H1 (cell line): ENCODE data around the gene SMARCC2. TPM values are rescaled to one million over a fixed set of nuclear protein-coding genes. Genes with fewer than 3 reads are reported as not detected.

Experiments
- CTCF ChIA-PET: fragments of 300-600 bp; sonication (Branson Sonifier 250); formaldehyde crosslinking; loops from one replicate; lab custom pipeline; 2021; ENCODE audit not compliant: partially characterized antibody; lab: Charles Lee
- POLR2A ChIA-PET: fragments of 300-600 bp; sonication (Branson Sonifier 250); formaldehyde crosslinking; loops from one replicate; lab custom pipeline; 2021; ENCODE audit warnings: inconsistent platforms; ENCODE audit not compliant: partially characterized antibody; lab: Charles Lee
- DNase-seq, 2 experiments: peaks; one replicate each; pipeline versions ENCODE4 v3.0.0 to v3.0.0-alpha.2; 2010 to 2022; ENCODE audit warnings: low spot score in 2 of 2, low read depth in 1 of 2, mixed read lengths in 1 of 2
- FAIRE-seq: peaks from 2 replicates; lab custom pipeline; 2011; peaks lifted over from hg19 to GRCh38; lab: Jason Lieb, UNC
- H2AFZ ChIP-seq: 2 replicates; pipeline ENCODE4 v1.8.1; 2012; ENCODE audit warnings: low read length, inconsistent platforms
- H2AK5ac ChIP-seq: 2 replicates; pipeline ENCODE4 v1.6.1; 2013; ENCODE audit warnings: low read depth, low read length
- H2BK120ac ChIP-seq: replicated peaks from 2 replicates; pipeline ENCODE3; 2013; ENCODE audit warnings: low read depth, low read length, inconsistent platforms
- H2BK12ac ChIP-seq: 2 replicates; pipeline ENCODE4 v1.6.1; 2013; ENCODE audit warnings: low read depth, low read length
- H2BK15ac ChIP-seq: 2 replicates; pipeline ENCODE4 v1.6.1; 2013; ENCODE audit warnings: low read length
- H2BK20ac ChIP-seq: 2 replicates; pipeline ENCODE4 v1.6.1; 2013; ENCODE audit warnings: low read length
- H2BK5ac ChIP-seq: 2 replicates; pipeline ENCODE4 v1.6.1; 2013; ENCODE audit warnings: low read depth, low read length
- H3K14ac ChIP-seq: 2 replicates; pipeline ENCODE4 v1.6.1; 2013; ENCODE audit warnings: inconsistent platforms; ENCODE audit not compliant: insufficient read length
- H3K18ac ChIP-seq: 2 replicates; pipeline ENCODE4 v1.6.1; 2013; ENCODE audit warnings: low read length; ENCODE audit errors: extremely low read depth
- H3K23ac ChIP-seq: 2 replicates; pipeline ENCODE4 v1.6.1; 2013; ENCODE audit warnings: inconsistent platforms; ENCODE audit not compliant: insufficient read length
- H3K23me2 ChIP-seq: 2 replicates; pipeline ENCODE4 v1.6.1; 2013; ENCODE audit warnings: low read depth, low read length
- H3K27ac ChIP-seq: 2 replicates; pipeline ENCODE4 v1.6.1; 2011; ENCODE audit warnings: low read depth, low read length, inconsistent platforms
- H3K27me3 ChIP-seq, 4 experiments: replicated peaks in 1 of 4; 1 replicate in 1 of 4; 2 replicates in 3 of 4; pipeline versions ENCODE4 v1.6.1 to v1.8.1; 2011 to 2013; ENCODE audit warnings: low read length in 3 of 4, mild to moderate bottlenecking in 3 of 4, inconsistent platforms in 2 of 4, mixed read lengths in 2 of 4, moderate library complexity in 1 of 4; ENCODE audit not compliant: control insufficient read depth in 3 of 4, insufficient read depth in 3 of 4; ENCODE audit errors: extremely low read depth in 1 of 4
- H3K36me3 ChIP-seq, 4 experiments: 2 replicates each; pipeline versions ENCODE4 v1.6.1 to v1.8.1; 2011 to 2013; ENCODE audit warnings: mild to moderate bottlenecking in 4 of 4, low read length in 3 of 4, moderate library complexity in 2 of 4, control low read depth in 1 of 4, inconsistent platforms in 1 of 4; ENCODE audit not compliant: insufficient read depth in 4 of 4, control insufficient read depth in 2 of 4
- H3K4ac ChIP-seq: replicated peaks from 2 replicates; pipeline ENCODE3; 2013; ENCODE audit warnings: low read length, low read depth, mixed read lengths, inconsistent platforms; ENCODE audit not compliant: insufficient read length
- H3K4me1 ChIP-seq, 4 experiments: replicated peaks in 1 of 4; 1 replicate in 1 of 4; 2 replicates in 3 of 4; pipeline versions ENCODE4 v1.6.1 to v1.8.1; 2011 to 2013; ENCODE audit warnings: low read length in 3 of 4, inconsistent platforms in 2 of 4, mixed read lengths in 1 of 4; ENCODE audit not compliant: insufficient read depth in 4 of 4, control insufficient read depth in 3 of 4
- H3K4me2 ChIP-seq, 2 experiments: 2 replicates each; pipeline versions ENCODE4 v1.6.1 to v1.8.1; 2011 to 2013; ENCODE audit warnings: low read depth in 2 of 2, low read length in 2 of 2, control low read depth in 1 of 2, inconsistent platforms in 1 of 2, mild to moderate bottlenecking in 1 of 2; ENCODE audit not compliant: insufficient read depth in 1 of 2
- H3K4me3 ChIP-seq, 4 experiments: fragments of 200-600, 300-600 bp in 1 of 4; sonication (generic), shearing (Covaris generic), sonication (Bioruptor Twin) in 1 of 4; 2 replicates each; pipeline versions ENCODE4 v1.5.1 to v1.8.1; 2011 to 2016; ENCODE audit warnings: low read length in 4 of 4, low read depth in 3 of 4, control low read depth in 2 of 4, inconsistent platforms in 2 of 4, mild to moderate bottlenecking in 2 of 4, mixed read lengths in 1 of 4, moderate library complexity in 1 of 4; ENCODE audit not compliant: insufficient read depth in 2 of 4; ENCODE audit errors: extremely low read depth in 1 of 4
- H3K56ac ChIP-seq: replicated peaks from 2 replicates; pipeline ENCODE3; 2013; ENCODE audit warnings: low read depth, mild to moderate bottlenecking, mixed read lengths, low read length, inconsistent platforms; ENCODE audit not compliant: insufficient read length
- H3K79me1 ChIP-seq: 2 replicates; pipeline ENCODE4 v1.6.1; 2013; ENCODE audit warnings: low read depth, low read length, control low read depth
- H3K79me2 ChIP-seq, 2 experiments: 2 replicates each; pipeline versions ENCODE4 v1.6.1 to v1.8.1; 2012 to 2013; ENCODE audit warnings: low read length in 2 of 2, mild to moderate bottlenecking in 2 of 2, inconsistent platforms in 1 of 2; ENCODE audit not compliant: insufficient read depth in 2 of 2, control insufficient read depth in 1 of 2
- H3K9ac ChIP-seq, 4 experiments: replicated peaks in 1 of 4; 1 replicate in 1 of 4; 2 replicates in 3 of 4; pipeline versions ENCODE4 v1.6.1 to v1.8.1; 2011 to 2013; ENCODE audit warnings: low read depth in 3 of 4, low read length in 3 of 4, control low read depth in 2 of 4, mild to moderate bottlenecking in 2 of 4, moderate library complexity in 2 of 4, inconsistent platforms in 1 of 4; ENCODE audit errors: extremely low read depth in 1 of 4
- H3K9me3 ChIP-seq, 2 experiments: 2 replicates each; pipeline versions ENCODE4 v1.6.1 to v1.8.1; 2012 to 2013; ENCODE audit warnings: mild to moderate bottlenecking in 2 of 2, moderate library complexity in 2 of 2, control low read depth in 1 of 2, inconsistent platforms in 1 of 2, low read depth in 1 of 2, low read length in 1 of 2, mixed read lengths in 1 of 2; ENCODE audit not compliant: insufficient read depth in 2 of 2
- H4K20me1 ChIP-seq, 2 experiments: replicated peaks in 1 of 2; 2 replicates each; pipeline versions ENCODE3 to v1.8.1; 2011 to 2013; ENCODE audit warnings: inconsistent platforms in 2 of 2, low read length in 2 of 2, mild to moderate bottlenecking in 1 of 2; ENCODE audit not compliant: insufficient read depth in 2 of 2, control insufficient read depth in 1 of 2
- H4K5ac ChIP-seq: 2 replicates; pipeline ENCODE4 v1.6.1; 2013; ENCODE audit warnings: low read length, low read depth, mixed read lengths, inconsistent platforms; ENCODE audit not compliant: insufficient read length
- H4K8ac ChIP-seq: 2 replicates; pipeline ENCODE4 v1.8.0; 2013; ENCODE audit warnings: mild to moderate bottlenecking, moderate library complexity, low read length, inconsistent platforms; ENCODE audit not compliant: insufficient read depth; ENCODE audit errors: extremely low read depth
- H4K91ac ChIP-seq: replicated peaks from 2 replicates; pipeline ENCODE3; 2013; ENCODE audit warnings: low read length, mixed read lengths, inconsistent platforms; ENCODE audit not compliant: insufficient read length
- BCL11A ChIP-seq, 2 experiments: IDR thresholded peaks; one replicate each; pipeline ENCODE4 v1.6.1; 2011; ENCODE audit warnings: low read depth in 2 of 2, low read length in 2 of 2, mild to moderate bottlenecking in 2 of 2
- CBX8 ChIP-seq: fragments of 300-800, 300-1000 bp; sonication (generic); IDR thresholded peaks from 2 replicates; pipeline ENCODE4 v1.7.1; 2016; ENCODE audit warnings: low read depth, low read length, borderline replicate concordance
- CEBPB ChIP-seq: IDR thresholded peaks from 2 replicates; pipeline ENCODE4 v1.6.1; 2012; ENCODE audit warnings: low read depth, low read length
- GABPA ChIP-seq: IDR thresholded peaks from 2 replicates; pipeline ENCODE4 v1.6.1; 2011; ENCODE audit warnings: mild to moderate bottlenecking, low read length, moderate library complexity, borderline replicate concordance; ENCODE audit not compliant: insufficient read depth
- HDAC6 ChIP-seq: IDR thresholded peaks from one replicate; pipeline ENCODE4 v1.7.1; 2012; ENCODE audit warnings: low read depth, mild to moderate bottlenecking, inconsistent platforms, low read length, moderate library complexity
- MAX ChIP-seq: IDR thresholded peaks from 2 replicates; pipeline ENCODE4 v1.6.1; 2012; ENCODE audit warnings: inconsistent platforms
- POLR2AphosphoS5 ChIP-seq: IDR thresholded peaks from 2 replicates; pipeline ENCODE4 v1.6.1; 2011; ENCODE audit warnings: low read depth, low read length
- POU5F1 ChIP-seq: IDR thresholded peaks from 2 replicates; pipeline ENCODE4 v1.6.1; 2011; ENCODE audit warnings: low read depth, mild to moderate bottlenecking, low read length, moderate library complexity
- SIX5 ChIP-seq: IDR thresholded peaks from 2 replicates; pipeline ENCODE4 v1.6.1; 2011; ENCODE audit warnings: mild to moderate bottlenecking, low read depth, low read length
- SRF ChIP-seq: IDR thresholded peaks from 2 replicates; pipeline ENCODE4 v1.6.1; 2011; ENCODE audit warnings: mild to moderate bottlenecking, low read depth, low read length, moderate library complexity
- TCF12 ChIP-seq: IDR thresholded peaks from 2 replicates; pipeline ENCODE4 v1.6.1; 2011; ENCODE audit warnings: low read depth, mild to moderate bottlenecking, low read length
- WGBS, 2 experiments: shearing (Covaris generic) in 1 of 2; methylation state at CpG; one replicate each; pipeline versions ENCODE4 v1.1.6 to v1.1.7; 2013 to 2015; ENCODE audit warnings: low lambda C conversion rate in 2 of 2, mixed read lengths in 2 of 2, inconsistent platforms in 1 of 2, low coverage in 1 of 2, missing lambda C conversion rate in 1 of 2; ENCODE audit not compliant: insufficient replicate concordance in 2 of 2, insufficient coverage in 1 of 2, insufficient read length in 1 of 2; ENCODE audit errors: extremely low coverage in 1 of 2, missing lambda C conversion rate in 1 of 2; 5-methylcytosine and 5-hydroxymethylcytosine counted together
- polyA plus RNA-seq, 7 experiments: library from polyadenylated mRNA; depleted of rRNA in 3 of 7; stranded (reverse) in 5 of 7; unstranded in 2 of 7; fragments of >200 nt in 5 of 7; fragments of 200-250 nt in 2 of 7; gene quantifications; 1 replicate in 5 of 7; 2 replicates in 1 of 7; 4 replicates in 1 of 7; pipeline versions ENCODE4 v1.2.1 to v1.2.3, GENCODE V29; 2011 to 2013; ENCODE audit warnings: missing spikeins in 2 of 7, mixed read lengths in 2 of 7
- total RNA-seq: library from RNA; stranded (reverse); fragmentation: NEBNext Ultra II Directional; extraction: Animal tissue kit (Norgen Biotek cat#: 25700); gene quantifications from 2 replicates; pipeline ENCODE4 v1.2.1, GENCODE V29; 2021
- TF ChIP-seq, protein P1 (sequence below), 3 experiments: IDR thresholded peaks; 1 replicate in 2 of 3; 2 replicates in 1 of 3; pipeline versions ENCODE4 v1.5.1 to v1.6.1; 2011; ENCODE audit warnings: low read length in 3 of 3, mild to moderate bottlenecking in 3 of 3, inconsistent platforms in 2 of 3, low read depth in 1 of 3, moderate library complexity in 1 of 3; ENCODE audit not compliant: insufficient read depth in 1 of 3; ENCODE audit errors: control extremely low read depth in 1 of 3

The SMARCC2 gene
- total and polyA plus RNA-seq, 2 of the 8 experiments (the other 6 are each of a cell fraction or from before 2014, with no cell fraction given) = 33.9 to 78.5 TPM

DNA sequence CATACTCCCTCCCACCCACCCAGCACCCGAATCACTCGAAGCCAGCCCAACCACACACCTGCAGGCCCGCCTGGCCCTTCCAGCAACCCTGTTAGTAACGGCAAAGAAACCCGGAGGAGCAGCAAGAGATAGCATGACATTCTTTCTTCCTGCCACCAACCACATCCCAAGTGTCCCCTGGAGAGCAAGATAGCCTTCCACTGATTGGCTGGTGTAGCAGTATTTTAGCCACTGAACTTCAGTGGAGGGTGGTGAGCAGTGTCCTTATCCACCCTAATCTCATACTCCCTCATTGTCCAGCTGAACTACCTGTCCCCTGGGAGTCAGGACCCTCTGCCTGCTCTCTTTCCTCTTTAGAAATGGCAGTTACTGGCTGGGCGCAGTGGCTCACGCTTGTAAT is 39.8 kb upstream of the SMARCC2 start:
- H3K9ac ChIP-seq = no peak overlapping the region
- H3K9me3 ChIP-seq = no peaks in the 10 kb centered on the region
- H4K20me1 ChIP-seq = no peaks in the 10 kb centered on the region
- peaks cover 0 to 9% (median 1%) of the 10 kb centered on the region in 4 experiments; a peak in 4 of 7 replicates for H3K4me1 ChIP-seq
- H3K14ac ChIP-seq = no peak overlapping the region
- H2BK12ac ChIP-seq = no peak overlapping the region
- H3K79me1 ChIP-seq = peaks cover 2% of the 10 kb centered on the region
- no peak overlapping the region for H4K5ac ChIP-seq
- H3K18ac ChIP-seq = no peak overlapping the region
- H2AK5ac ChIP-seq = no peak overlapping the region
- H2AFZ ChIP-seq = no peak overlapping the region
- no peak overlapping the region for H3K4me2 ChIP-seq
- H3K23ac ChIP-seq = no peak overlapping the region
- H3K4me3 ChIP-seq = no peak overlapping the region
- no peak overlapping the region for H2BK15ac ChIP-seq
- H3K4ac ChIP-seq = no peak overlapping the region
- no peak overlapping the region for H3K56ac ChIP-seq
- peaks cover 7% of the 10 kb centered on the region for H3K23me2 ChIP-seq
- H3K27ac ChIP-seq = no peak overlapping the region
- ChIA-PET POLR2A (interaction anchor here (1.3 to 1.5 kb wide), 3 partner anchors 9 to 70 kb away, joined by 3 to 4 read pairs (median 4); no protein-coding TSS in a partner anchor), CTCF (interaction anchor here (0.6 to 10.5 kb wide), 3 partner anchors 22 to 134 kb away, joined by 3 to 72 read pairs (median 11); partner anchors contain the start of gene ANKRD52)
- H4K8ac ChIP-seq = no peak overlapping the region
- no peak overlapping the region for H2BK20ac ChIP-seq
- FAIRE-seq (no peak), DNase-seq (no peak)
- H4K91ac ChIP-seq = no peak overlapping the region
- no peaks in the 10 kb centered on the region for H3K27me3 ChIP-seq
- no peak overlapping the region for H2BK120ac ChIP-seq
- no peaks in the 10 kb centered on the region for H3K79me2 ChIP-seq
- H3K36me3 ChIP-seq = peaks cover 0 to 4% (median 1%) of the 10 kb centered on the region in 4 experiments; a peak in 1 of 8 replicates
- no peak overlapping the region for H2BK5ac ChIP-seq
- 87% methylated on average over 5 of the region's 7 CpGs; no CpG with 5 or more reads in 1 of the 2 experiments for WGBS, 2 experiments
- TF ChIP-seq CBX8 = no peak
- TF ChIP-seq, protein P1, sequence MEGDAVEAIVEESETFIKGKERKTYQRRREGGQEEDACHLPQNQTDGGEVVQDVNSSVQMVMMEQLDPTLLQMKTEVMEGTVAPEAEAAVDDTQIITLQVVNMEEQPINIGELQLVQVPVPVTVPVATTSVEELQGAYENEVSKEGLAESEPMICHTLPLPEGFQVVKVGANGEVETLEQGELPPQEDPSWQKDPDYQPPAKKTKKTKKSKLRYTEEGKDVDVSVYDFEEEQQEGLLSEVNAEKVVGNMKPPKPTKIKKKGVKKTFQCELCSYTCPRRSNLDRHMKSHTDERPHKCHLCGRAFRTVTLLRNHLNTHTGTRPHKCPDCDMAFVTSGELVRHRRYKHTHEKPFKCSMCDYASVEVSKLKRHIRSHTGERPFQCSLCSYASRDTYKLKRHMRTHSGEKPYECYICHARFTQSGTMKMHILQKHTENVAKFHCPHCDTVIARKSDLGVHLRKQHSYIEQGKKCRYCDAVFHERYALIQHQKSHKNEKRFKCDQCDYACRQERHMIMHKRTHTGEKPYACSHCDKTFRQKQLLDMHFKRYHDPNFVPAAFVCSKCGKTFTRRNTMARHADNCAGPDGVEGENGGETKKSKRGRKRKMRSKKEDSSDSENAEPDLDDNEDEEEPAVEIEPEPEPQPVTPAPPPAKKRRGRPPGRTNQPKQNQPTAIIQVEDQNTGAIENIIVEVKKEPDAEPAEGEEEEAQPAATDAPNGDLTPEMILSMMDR (IDR thresholded peaks at IDR 0.05; ENCODE audit: control extremely low read depth in 1 of 3, insufficient read depth in 1 of 3, low read depth in 1 of 3, low read length in 3 of 3) = no peak
- no peak for TF ChIP-seq POU5F1
- no peak for TF ChIP-seq CEBPB
- TF ChIP-seq TCF12 = no peak
- TF ChIP-seq SIX5 = no peak
- TF ChIP-seq BCL11A (IDR thresholded peaks at IDR 0.05; ENCODE audit: low read depth in 2 of 2, low read length in 2 of 2) = no peak
- no peak for TF ChIP-seq HDAC6
- TF ChIP-seq GABPA = no peak
- TF ChIP-seq SRF = no peak
- TF ChIP-seq POLR2AphosphoS5 = no peak
- TF ChIP-seq MAX = no peak
